ENCODE data around the gene LHFPL3. TPM values are rescaled to one million over a fixed set of nuclear protein-coding genes. Genes with fewer than 3 reads are reported as not detected.

Gene LHFPL3
- total and polyA plus RNA-seq, 9 of the 15 experiments (the other 6 are each of a cell fraction or from before 2014, with no cell fraction given) = 0.21 to 0.52 TPM; not detected in 7

DNA sequence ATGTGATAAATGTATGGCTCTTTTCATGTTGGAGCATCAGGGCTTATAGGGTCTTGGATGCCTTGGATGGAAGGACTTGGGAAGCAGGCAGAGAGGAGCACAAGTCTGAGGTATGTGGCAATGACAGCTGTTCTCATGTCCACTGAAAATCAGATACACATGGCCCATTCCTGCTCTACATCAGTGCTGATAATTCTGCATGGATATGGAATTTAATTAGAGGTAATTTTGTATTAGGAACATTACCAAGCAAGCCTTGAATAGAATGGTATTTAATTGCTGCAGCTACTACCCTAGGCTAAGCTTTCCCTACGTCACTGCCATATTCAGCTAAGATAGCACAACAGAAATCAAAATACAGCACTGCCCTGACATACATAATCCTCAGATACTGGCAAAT is 299.6 kb downstream of the LHFPL3 start (continued):
- TF ChIP-seq HOXB6 (CRISPR knock-in tag; IDR thresholded peaks at IDR 0.05; ENCODE audit: borderline replicate concordance) (no peak), ZNF217 (CRISPR knock-in tag; IDR thresholded peaks at IDR 0.05) (no peak), ZNF212 (CRISPR knock-in tag; IDR thresholded peaks at IDR 0.05) (no peak), TBP (optimal IDR thresholded peaks at IDR 0.05; ENCODE audit: low read depth, low read length) (no peak), NR3C1 (CRISPR knock-in tag; IDR thresholded peaks at IDR 0.05) (no peak), IFI16 (CRISPR knock-in tag; IDR thresholded peaks at IDR 0.05) (no peak), GABPB2 (CRISPR knock-in tag; conservative IDR thresholded peaks at IDR 0.05) (no peak)
- TF ChIP-seq, protein P1, sequence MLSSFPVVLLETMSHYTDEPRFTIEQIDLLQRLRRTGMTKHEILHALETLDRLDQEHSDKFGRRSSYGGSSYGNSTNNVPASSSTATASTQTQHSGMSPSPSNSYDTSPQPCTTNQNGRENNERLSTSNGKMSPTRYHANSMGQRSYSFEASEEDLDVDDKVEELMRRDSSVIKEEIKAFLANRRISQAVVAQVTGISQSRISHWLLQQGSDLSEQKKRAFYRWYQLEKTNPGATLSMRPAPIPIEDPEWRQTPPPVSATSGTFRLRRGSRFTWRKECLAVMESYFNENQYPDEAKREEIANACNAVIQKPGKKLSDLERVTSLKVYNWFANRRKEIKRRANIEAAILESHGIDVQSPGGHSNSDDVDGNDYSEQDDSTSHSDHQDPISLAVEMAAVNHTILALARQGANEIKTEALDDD (IDR thresholded peaks at IDR 0.05) = no peak
- TF ChIP-seq, protein P2, sequence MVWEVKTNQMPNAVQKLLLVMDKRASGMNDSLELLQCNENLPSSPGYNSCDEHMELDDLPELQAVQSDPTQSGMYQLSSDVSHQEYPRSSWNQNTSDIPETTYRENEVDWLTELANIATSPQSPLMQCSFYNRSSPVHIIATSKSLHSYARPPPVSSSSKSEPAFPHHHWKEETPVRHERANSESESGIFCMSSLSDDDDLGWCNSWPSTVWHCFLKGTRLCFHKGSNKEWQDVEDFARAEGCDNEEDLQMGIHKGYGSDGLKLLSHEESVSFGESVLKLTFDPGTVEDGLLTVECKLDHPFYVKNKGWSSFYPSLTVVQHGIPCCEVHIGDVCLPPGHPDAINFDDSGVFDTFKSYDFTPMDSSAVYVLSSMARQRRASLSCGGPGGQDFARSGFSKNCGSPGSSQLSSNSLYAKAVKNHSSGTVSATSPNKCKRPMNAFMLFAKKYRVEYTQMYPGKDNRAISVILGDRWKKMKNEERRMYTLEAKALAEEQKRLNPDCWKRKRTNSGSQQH (CRISPR knock-in tag; IDR thresholded peaks at IDR 0.05) = no peak

DNA sequence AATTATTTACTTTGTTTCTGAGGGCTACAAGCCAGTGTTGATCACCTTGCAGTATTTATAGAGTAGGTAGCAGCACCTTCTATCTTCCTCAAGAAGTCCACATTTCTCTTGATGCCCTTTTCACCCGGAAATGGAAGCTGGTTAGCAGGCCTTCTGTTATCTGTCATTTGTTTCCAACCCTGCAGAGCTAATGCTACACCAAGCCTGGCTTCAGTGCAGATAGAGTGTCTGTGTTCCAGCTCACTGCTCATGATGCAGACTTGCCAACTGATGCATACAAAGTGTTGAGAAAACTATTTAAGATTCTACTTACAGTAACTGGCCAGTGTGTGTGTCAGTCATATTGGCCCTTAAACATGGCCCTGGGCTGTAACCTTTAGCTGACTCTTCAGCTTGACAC is 301.0 kb downstream of the LHFPL3 start:
- intact Hi-C loops (cut with micrococcal nuclease) = no loop called here
- 0% methylated on average over 1 of the region's 1 CpG for WGBS (ENCODE audit: insufficient coverage, low coverage, missing lambda C conversion rate)
- TF ChIP-seq ZNF146 (CRISPR knock-in tag; IDR thresholded peaks at IDR 0.05; ENCODE audit: unreplicated experiment) (no peak), SMARCE1 (IDR thresholded peaks at IDR 0.05) (no peak), SRF (CRISPR knock-in tag; IDR thresholded peaks at IDR 0.05) (no peak), MAZ (CRISPR knock-in tag; conservative IDR thresholded peaks at IDR 0.05 in 1 of 2, IDR thresholded peaks at IDR 0.05 in 1 of 2) (no peak), NCOR1 (IDR thresholded peaks at IDR 0.05) (no peak), ARID1B (IDR thresholded peaks at IDR 0.05) (no peak), HCFC1 (IDR thresholded peaks at IDR 0.05; ENCODE audit: low read depth, low read length) (no peak), HDGF (IDR thresholded peaks at IDR 0.05) (no peak), ILF3 (IDR thresholded peaks at IDR 0.05; ENCODE audit: borderline replicate concordance) (no peak), SIRT6 (IDR thresholded peaks at IDR 0.05; ENCODE audit: low read depth, low read length) (no peak)
- TF ChIP-seq, protein P3, sequence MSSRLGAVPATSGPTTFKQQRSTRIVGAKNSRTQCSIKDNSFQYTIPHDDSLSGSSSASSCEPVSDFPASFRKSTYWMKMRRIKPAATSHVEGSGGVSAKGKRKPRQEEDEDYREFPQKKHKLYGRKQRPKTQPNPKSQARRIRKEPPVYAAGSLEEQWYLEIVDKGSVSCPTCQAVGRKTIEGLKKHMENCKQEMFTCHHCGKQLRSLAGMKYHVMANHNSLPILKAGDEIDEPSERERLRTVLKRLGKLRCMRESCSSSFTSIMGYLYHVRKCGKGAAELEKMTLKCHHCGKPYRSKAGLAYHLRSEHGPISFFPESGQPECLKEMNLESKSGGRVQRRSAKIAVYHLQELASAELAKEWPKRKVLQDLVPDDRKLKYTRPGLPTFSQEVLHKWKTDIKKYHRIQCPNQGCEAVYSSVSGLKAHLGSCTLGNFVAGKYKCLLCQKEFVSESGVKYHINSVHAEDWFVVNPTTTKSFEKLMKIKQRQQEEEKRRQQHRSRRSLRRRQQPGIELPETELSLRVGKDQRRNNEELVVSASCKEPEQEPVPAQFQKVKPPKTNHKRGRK (tag; IDR thresholded peaks at IDR 0.05) = no peak
- TF ChIP-seq, protein P4, sequence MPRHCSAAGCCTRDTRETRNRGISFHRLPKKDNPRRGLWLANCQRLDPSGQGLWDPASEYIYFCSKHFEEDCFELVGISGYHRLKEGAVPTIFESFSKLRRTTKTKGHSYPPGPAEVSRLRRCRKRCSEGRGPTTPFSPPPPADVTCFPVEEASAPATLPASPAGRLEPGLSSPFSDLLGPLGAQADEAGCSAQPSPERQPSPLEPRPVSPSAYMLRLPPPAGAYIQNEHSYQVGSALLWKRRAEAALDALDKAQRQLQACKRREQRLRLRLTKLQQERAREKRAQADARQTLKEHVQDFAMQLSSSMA (CRISPR knock-in tag; IDR thresholded peaks at IDR 0.05) = no peak

More for the DNA sequence above, 301.0 kb downstream of the LHFPL3 start:
- no peaks in the 10 kb centered on the region for H4K20me1 ChIP-seq (replicated peaks; ENCODE audit: control insufficient read depth, insufficient read depth, low read length)
- ChIA-PET POLR2A (no interaction called here), CTCF (ENCODE audit: low intra/inter-chr PET ratio) (no interaction called here)
- H3K4me2 ChIP-seq (ENCODE audit: insufficient read depth, low read length) = no peak overlapping the region
- ATAC-seq = no peak
- no peaks in the 10 kb centered on the region for H3K9me1 ChIP-seq (ENCODE audit: control insufficient read depth, insufficient read depth, low read length)
- BruUV-seq (replicated peaks) = no TSS peak
- H3K27ac ChIP-seq (ENCODE audit: extremely low read depth, low read depth, low read length) = no peak overlapping the region
- in situ Hi-C loops (cut with MboI) = no loop called here
- H3K79me2 ChIP-seq (ENCODE audit: control insufficient read depth, insufficient read depth, low read length) = no peaks in the 10 kb centered on the region
- no peak for FAIRE-seq
- H3K4me3 ChIP-seq = no peak overlapping the region
- H3K4me1 ChIP-seq (replicated peaks in 1 of 2; ENCODE audit: control insufficient read depth in 2 of 2, insufficient read depth in 2 of 2, low read length in 2 of 2) = no peaks in the 10 kb centered on the region
- H3K36me3 ChIP-seq (ENCODE audit: control insufficient read depth, insufficient read depth, low read length) = no peaks in the 10 kb centered on the region
- no peaks in the 10 kb centered on the region for H3K9me3 ChIP-seq (replicated peaks; ENCODE audit: control insufficient read depth, insufficient read depth, low read depth, low read length)
- H3K27me3 ChIP-seq (ENCODE audit: control insufficient read depth in 2 of 2, insufficient read depth in 2 of 2, low read length in 2 of 2) = no peaks in the 10 kb centered on the region
- H3K9ac ChIP-seq (ENCODE audit: insufficient read depth in 1 of 2, low read depth in 2 of 2, low read length in 2 of 2) = no peak overlapping the region
- no peak overlapping the region for H2AFZ ChIP-seq (ENCODE audit: low read depth, low read length)
- DNase-seq (ENCODE audit: extremely low read depth in 1 of 4, low spot score in 3 of 4) = no peak

Data from K562 (cell line).